HCT116 (cell line): ENCODE measurements around the gene PRPF4. TPM values are rescaled to one million over a fixed set of nuclear protein-coding genes. Genes with fewer than 3 reads are reported as not detected.

Experiments used
- ATAC-seq: fragments of 200-7000 bp; cut with Tn5 transposase; 2 replicates; pipeline ENCODE4 v1.9.1; 2020; ENCODE audit warnings: mild to moderate bottlenecking, moderate library complexity
- BruUV-seq: library from RNA; stranded (reverse); fragments of 400-500 nt; replicated peaks from 2 replicates; lab custom pipeline; 2021; lab: Mats Ljungman, UMichigan
- CTCF ChIA-PET: fragments of 300-600 bp; sonication (Branson Sonifier 250); formaldehyde crosslinking; loops from one replicate; lab custom pipeline; 2021; ENCODE audit warnings: antibody characterized with exemption; lab: Charles Lee
- POLR2A ChIA-PET: fragments of 300-600, 350-600 bp; sonication (Branson Sonifier 250); formaldehyde crosslinking; loops from one replicate; lab custom pipeline; 2021; ENCODE audit warnings: antibody characterized with exemption; lab: Charles Lee
- RAD21 ChIA-PET, 2 experiments: fragments of 300-600 bp; sonication (Branson Sonifier 250); formaldehyde crosslinking; loops; one replicate each; lab custom pipeline; 2023; ENCODE audit warnings: low total read pairs in 2 of 2; ENCODE audit not compliant: uncharacterized antibody in 2 of 2, unreplicated experiment in 2 of 2, low non-redundant PET in 1 of 2; lab: Charles Lee
- DNase-seq: peaks from one replicate; pipeline ENCODE4 v3.0.0-alpha.2; 2010; ENCODE audit warnings: low read depth, low spot score
- H2AFZ ChIP-seq: fragments of 200-600 bp; shearing (Covaris generic), sonication (generic); 2 replicates; pipeline ENCODE4 v1.6.1; 2017; ENCODE audit warnings: low read depth, mixed run types, mixed read lengths, antibody characterized with exemption, low read length; ENCODE audit not compliant: poor library complexity, severe bottlenecking
- H3K27ac ChIP-seq: 2 replicates; pipeline ENCODE4 v1.5.1; 2012; ENCODE audit warnings: low read depth, low read length
- H3K27me3 ChIP-seq: fragments of 200-600 bp; sonication (generic); 2 replicates; pipeline ENCODE4 v1.6.1; 2016; ENCODE audit warnings: mixed run types, low read length, mixed read lengths; ENCODE audit not compliant: insufficient read depth
- H3K36me3 ChIP-seq, 2 experiments: fragments of 200-500 bp in 1 of 2; fragments of 200-600 bp in 1 of 2; sonication (Bioruptor generic) in 1 of 2; sonication (generic) in 1 of 2; 2 replicates each; pipeline versions ENCODE4 v1.5.1 to v1.6.1; 2014 to 2016; ENCODE audit warnings: low read length in 2 of 2, inconsistent platforms in 1 of 2, mixed read lengths in 1 of 2, mixed run types in 1 of 2; ENCODE audit not compliant: insufficient read depth in 2 of 2, control insufficient read depth in 1 of 2
- H3K4me1 ChIP-seq, 2 experiments: fragments of 200-600 bp in 1 of 2; sonication (generic) in 1 of 2; 2 replicates each; pipeline versions ENCODE4 v1.5.1 to v1.6.1; 2012 to 2017; ENCODE audit warnings: low read length in 2 of 2, inconsistent platforms in 1 of 2, mild to moderate bottlenecking in 1 of 2, mixed read lengths in 1 of 2, mixed run types in 1 of 2, moderate library complexity in 1 of 2; ENCODE audit not compliant: insufficient read depth in 2 of 2, control insufficient read depth in 1 of 2
- H3K4me2 ChIP-seq: fragments of 200-600 bp; sonication (generic); 2 replicates; pipeline ENCODE4 v1.6.1; 2017; ENCODE audit warnings: mixed run types, low read length, mixed read lengths
- H3K4me3 ChIP-seq, 2 experiments: fragments of 200-600 bp in 1 of 2; sonication (generic) in 1 of 2; replicated peaks in 1 of 2; 2 replicates each; pipeline ENCODE4 v1.5.1; 2011 to 2016; ENCODE audit warnings: low read length in 2 of 2, control low read depth in 1 of 2, low read depth in 1 of 2, mild to moderate bottlenecking in 1 of 2, mixed read lengths in 1 of 2, mixed run types in 1 of 2
- H3K79me2 ChIP-seq: fragments of 200-600 bp; sonication (generic); 2 replicates; pipeline ENCODE4 v1.6.1; 2017; ENCODE audit warnings: mild to moderate bottlenecking, mixed run types, low read length, moderate library complexity, mixed read lengths; ENCODE audit not compliant: insufficient read depth
- H3K9ac ChIP-seq: fragments of 200-600 bp; sonication (generic); 2 replicates; pipeline ENCODE4 v1.6.1; 2016; ENCODE audit warnings: low read length, mixed read lengths
- H3K9me2 ChIP-seq: fragments of 200-600 bp; sonication (generic), shearing (Covaris generic); 2 replicates; pipeline ENCODE4 v1.6.1; 2017; ENCODE audit warnings: mixed run types, mild to moderate bottlenecking, moderate library complexity; ENCODE audit not compliant: insufficient read depth
- H3K9me3 ChIP-seq, 2 experiments: fragments of 200-500 bp in 1 of 2; fragments of 200-600 bp in 1 of 2; sonication (Bioruptor generic) in 1 of 2; sonication (generic) in 1 of 2; 2 replicates each; pipeline ENCODE4 v1.6.1; 2014 to 2017; ENCODE audit warnings: low read length in 2 of 2, mixed read lengths in 2 of 2, inconsistent platforms in 1 of 2, low read depth in 1 of 2, mild to moderate bottlenecking in 1 of 2, mixed run types in 1 of 2, moderate library complexity in 1 of 2; ENCODE audit not compliant: control insufficient read depth in 1 of 2, insufficient read depth in 1 of 2
- H4K20me1 ChIP-seq: fragments of 200-600 bp; sonication (generic), shearing (Covaris generic); 2 replicates; pipeline ENCODE4 v1.6.1; 2017; ENCODE audit warnings: mixed run types, mild to moderate bottlenecking, moderate library complexity; ENCODE audit not compliant: insufficient read depth
- CBX3 ChIP-seq: IDR thresholded peaks from 2 replicates; pipeline ENCODE4 v1.6.1; 2012; ENCODE audit warnings: low read depth
- CTCF ChIP-seq, 3 experiments: fragments of 200-600 bp in 1 of 3; sonication (generic) in 1 of 3; IDR thresholded peaks in 2 of 3; conservative IDR thresholded peaks in 1 of 3; 2 replicates each; pipeline ENCODE4 v1.5.1; 2012 to 2017; ENCODE audit warnings: low read depth in 2 of 3, low read length in 2 of 3, antibody characterized with exemption in 1 of 3, borderline replicate concordance in 1 of 3, control low read depth in 1 of 3, mild to moderate bottlenecking in 1 of 3, mixed read lengths in 1 of 3, mixed run types in 1 of 3, moderate library complexity in 1 of 3; ENCODE audit not compliant: insufficient read depth in 1 of 3
- EZH2 ChIP-seq: fragments of 200-600 bp; sonication (generic); IDR thresholded peaks from 2 replicates; pipeline ENCODE4 v1.6.1; 2017; ENCODE audit warnings: antibody characterized with exemption, mixed run types
- JUND ChIP-seq: IDR thresholded peaks from 2 replicates; pipeline ENCODE4 v1.6.1; 2012
- POLR2AphosphoS5 ChIP-seq: IDR thresholded peaks from 2 replicates; pipeline ENCODE4 v1.6.1; 2011; ENCODE audit warnings: mild to moderate bottlenecking, low read depth, low read length, moderate library complexity
- SIN3A ChIP-seq: IDR thresholded peaks from 2 replicates; pipeline ENCODE4 v1.6.1; 2012; ENCODE audit warnings: low read depth
- SP1 ChIP-seq: IDR thresholded peaks from 2 replicates; pipeline ENCODE4 v1.6.1; 2012; ENCODE audit warnings: low read depth
- YY1 ChIP-seq: IDR thresholded peaks from 2 replicates; pipeline ENCODE4 v1.6.1; 2011; ENCODE audit warnings: low read length, low read depth, moderate library complexity, mild to moderate bottlenecking; ENCODE audit not compliant: insufficient replicate concordance; ENCODE audit errors: extremely low read depth
- ZFX ChIP-seq: fragments of 450-650 bp; IDR thresholded peaks from 2 replicates; pipeline ENCODE4 v1.6.1; 2017
- intact Hi-C: fragments of 100-400 bp; cut with micrococcal nuclease; formaldehyde crosslinking; loops from 2 replicates; pipeline ENCODE4 v1.10.0; 2022
- total RNA-seq: library from RNA; stranded (reverse); gene quantifications from one replicate; pipeline ENCODE4 v1.2.1, GENCODE V29; 2021; ENCODE audit not compliant: unreplicated experiment

Gene PRPF4
- total RNA-seq, 1 experiment from 2014 or later, result 53.9 TPM

GRCh38 chr9:113261917-113262671 lies 13.4 kb upstream of the PRPF4 start:
- intact Hi-C loops, result no loop called here
- Histone ChIP-seq H2AFZ (no peak overlapping the region), H3K36me3 (peaks cover 7 to 27% of the 10 kb centered on the region in 2 experiments; a peak in 3 of 4 replicates), H3K27ac (no peak overlapping the region), H3K27me3 (no peaks in the 10 kb centered on the region), H3K9me2 (no peaks in the 10 kb centered on the region), H3K9ac (no peak overlapping the region), H3K4me1 (no peaks in the 10 kb centered on the region)
- BruUV-seq, result no TSS peak
- ChIA-PET RAD21 (no interaction called here), POLR2A (no interaction called here)
- ATAC-seq, result no peak
- TF ChIP-seq ZFX (no peak), SIN3A (no peak), POLR2AphosphoS5 (no peak), SP1 (no peak), CBX3 (no peak), JUND (no peak), EZH2 (no peak), YY1 (no peak), CTCF (IDR thresholded peaks at IDR 0.05 in 2 of 3, conservative IDR thresholded peaks at IDR 0.05 in 1 of 3; ENCODE audit: borderline replicate concordance in 1 of 3, insufficient read depth in 1 of 3, low read depth in 2 of 3, low read length in 2 of 3) (no peak)
- TF ChIP-seq, all 23 proteins: peak for 0
- no peaks in the 10 kb centered on the region for H3K79me2 ChIP-seq
- DNase-seq, result no peak
- H3K9me3 ChIP-seq, result no peaks in the 10 kb centered on the region
- no peak overlapping the region for H3K4me3 ChIP-seq
- no peaks in the 10 kb centered on the region for H4K20me1 ChIP-seq
- CTCF ChIA-PET, result no interaction called here
- H3K4me2 ChIP-seq, result no peak overlapping the region
